SK-MEL-5 (cell line): ENCODE data around the gene CACUL1. TPM values are rescaled to one million over a fixed set of nuclear protein-coding genes. Genes with fewer than 3 reads are reported as not detected.
"Not testable (repeated sequence)": the region's sequence is repeated elsewhere in the genome, so short reads cannot be mapped to it uniquely, and the experiment has no call there.

Experiments used
- DNase-seq: peaks from one replicate; pipeline ENCODE4 v3.0.0-alpha.2; 2016; ENCODE audit warnings: low read depth, low spot score
- in situ Hi-C: cut with HindIII; loops from 2 replicates; pipeline ENCODE4 v1.10.0; 2016; ENCODE audit warnings: low sequenced_read_pairs, high pct_unique_total_duplicates, low pct_unique_long_range_greater_than_20kb
- total RNA-seq: library from RNA; depleted of rRNA; stranded (reverse); fragments of >200 nt; shearing (Covaris generic); gene quantifications from 2 replicates; pipeline ENCODE4 v1.2.3, GENCODE V29; 2014

The CACUL1 gene
- total RNA-seq, 1 experiment from 2014 or later = 31.9 TPM

GRCh38 chr10:118670472-118671124 lies 84.2 kb downstream of the CACUL1 start:
- DNase-seq = no peak
- in situ Hi-C loops = no loop called here

DNA sequence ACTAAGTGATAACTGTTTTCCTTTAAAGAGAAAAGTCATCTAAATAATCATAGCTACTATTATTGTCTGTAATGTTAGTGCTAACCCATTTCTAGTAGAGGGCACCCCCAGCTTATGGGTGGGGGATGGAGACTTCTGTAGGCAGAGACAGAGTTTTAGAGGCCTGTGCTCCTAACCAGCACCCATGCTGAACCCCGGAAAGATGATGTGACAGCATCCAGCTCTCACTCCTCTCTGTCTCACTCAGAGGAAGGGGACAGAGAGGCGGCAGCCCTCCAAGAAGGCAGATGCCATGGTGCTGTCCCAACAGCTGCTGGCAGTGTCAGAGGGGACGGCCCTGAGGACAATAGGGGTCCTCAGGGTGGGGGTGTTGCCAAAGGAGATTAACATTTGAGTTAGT lies 84.9 kb downstream of the CACUL1 start:
- in situ Hi-C loops = no loop called here
- DNase-seq = no peak

- in situ Hi-C loops = no loop called here
- DNase-seq = no peak
These were observed 85.6 kb downstream of the CACUL1 start for GRCh38 chr10:118669020-118669791.

GRCh38 chr10:118668228-118668952 lies 86.4 kb downstream of the CACUL1 start:
- DNase-seq = no peak
- in situ Hi-C loops = no loop called here

- in situ Hi-C loops = no loop called here
- DNase-seq = no peak
These were observed 87.0 kb downstream of the CACUL1 start for GRCh38 chr10:118667732-118668131.

GRCh38 chr10:118666350-118666749 lies 88.4 kb downstream of the CACUL1 start:
- DNase-seq = no peak
- in situ Hi-C loops = no loop called here

DNA sequence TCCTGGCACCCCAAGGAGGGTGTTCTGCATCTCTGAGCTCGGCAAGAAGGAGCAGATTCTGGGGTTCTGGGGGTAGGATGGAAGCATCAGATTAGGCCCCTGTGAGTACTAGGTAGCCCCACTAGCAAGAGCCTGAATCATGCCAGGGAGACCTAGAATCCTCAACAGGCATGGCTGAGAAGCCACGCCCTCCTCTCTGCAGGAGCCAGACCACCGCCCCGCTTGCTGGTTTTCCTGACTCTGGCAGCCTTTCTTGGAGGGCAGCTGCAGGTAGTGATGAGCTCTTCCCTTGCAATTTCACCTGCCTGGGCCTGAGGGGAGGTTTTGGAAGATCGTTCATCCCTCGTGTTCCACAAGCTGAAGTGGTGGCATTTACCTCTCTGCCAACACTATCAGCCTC lies 90.4 kb downstream of the CACUL1 start:
- in situ Hi-C loops = no loop called here

DNA sequence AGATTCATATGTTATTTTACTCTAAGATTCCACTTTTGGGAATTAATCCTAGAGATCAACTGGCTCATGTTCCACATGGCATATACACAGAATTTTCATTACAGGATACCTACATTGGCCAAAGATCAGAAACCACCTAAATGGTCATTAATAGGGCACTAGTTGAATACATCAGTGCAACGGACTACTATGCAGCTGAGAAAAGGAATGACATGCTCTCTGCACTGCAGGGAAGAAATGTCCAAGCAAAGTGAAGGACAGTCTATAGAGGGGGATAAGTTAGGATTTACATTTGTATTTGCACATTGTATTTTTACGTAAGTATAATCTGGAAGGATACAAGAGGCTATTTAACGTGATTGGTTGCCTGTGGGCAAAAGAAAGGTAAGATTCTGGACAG lies 91.6 kb downstream of the CACUL1 start:
- in situ Hi-C loops = no loop called here
- no peak for DNase-seq

More for the DNA sequence above, 90.4 kb downstream of the CACUL1 start:
- DNase-seq = no peak

DNA sequence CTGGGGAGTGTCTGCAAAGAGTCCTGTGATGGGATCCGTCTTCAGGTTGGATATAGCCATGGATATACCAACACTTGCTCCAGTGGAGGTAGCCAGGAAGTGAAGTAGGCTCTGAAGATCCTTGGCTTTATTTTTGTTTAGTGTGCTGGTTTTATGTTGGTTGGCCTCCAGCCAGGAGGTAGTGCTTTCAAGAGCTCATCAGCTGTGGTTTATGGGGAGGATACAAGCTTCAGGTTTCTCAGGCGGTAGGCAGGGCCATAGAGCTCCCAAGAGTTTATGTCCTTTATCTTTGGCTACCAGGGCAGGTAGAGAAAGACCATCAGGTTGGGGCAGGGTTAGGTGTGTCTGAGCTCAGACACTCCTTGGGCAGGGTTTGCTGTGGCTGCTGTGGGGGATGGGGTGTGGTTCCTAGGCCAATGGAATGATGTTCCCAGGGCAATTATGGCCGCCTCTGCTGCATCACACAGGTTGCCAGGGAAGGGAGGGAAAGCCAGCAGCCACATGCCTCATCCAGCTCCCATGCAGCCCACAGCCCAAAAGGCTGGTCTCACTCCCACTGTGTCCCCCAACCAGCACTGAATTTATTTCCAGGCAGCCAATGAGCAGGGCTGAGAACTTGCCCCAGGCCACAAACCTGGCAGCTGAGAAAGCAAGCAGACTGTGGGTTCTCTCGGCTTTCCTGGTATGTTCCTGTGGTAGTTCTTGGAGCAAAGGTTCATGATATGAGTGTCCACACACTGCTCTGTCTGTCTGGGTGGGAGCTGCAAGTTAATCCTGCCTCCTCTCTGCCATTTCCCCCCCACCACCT lies 92.3 kb downstream of the CACUL1 start:
- DNase-seq = no peak
- in situ Hi-C loops = no loop called here

DNA sequence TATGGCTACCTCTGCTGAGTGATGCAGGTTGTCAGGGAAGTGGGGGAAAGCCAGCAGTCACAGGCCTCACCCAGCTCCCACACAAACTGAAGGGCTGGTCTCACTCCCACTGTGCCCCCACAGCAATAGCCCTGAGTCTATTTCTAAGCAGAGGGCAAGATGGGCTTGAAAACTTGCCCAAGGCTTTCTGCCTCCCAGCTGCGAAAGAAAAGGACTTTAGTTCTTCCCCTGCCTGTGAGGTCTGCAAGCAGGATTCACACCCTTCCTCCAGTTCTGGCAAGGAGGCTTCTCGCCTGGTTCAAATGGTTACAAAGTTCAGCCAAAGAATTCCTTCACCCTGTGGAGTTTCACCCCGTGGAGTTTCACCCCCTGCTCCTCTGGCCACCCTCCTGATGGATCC lies 96.0 kb downstream of the CACUL1 start:
- in situ Hi-C loops = no loop called here
- DNase-seq = no peak

DNA sequence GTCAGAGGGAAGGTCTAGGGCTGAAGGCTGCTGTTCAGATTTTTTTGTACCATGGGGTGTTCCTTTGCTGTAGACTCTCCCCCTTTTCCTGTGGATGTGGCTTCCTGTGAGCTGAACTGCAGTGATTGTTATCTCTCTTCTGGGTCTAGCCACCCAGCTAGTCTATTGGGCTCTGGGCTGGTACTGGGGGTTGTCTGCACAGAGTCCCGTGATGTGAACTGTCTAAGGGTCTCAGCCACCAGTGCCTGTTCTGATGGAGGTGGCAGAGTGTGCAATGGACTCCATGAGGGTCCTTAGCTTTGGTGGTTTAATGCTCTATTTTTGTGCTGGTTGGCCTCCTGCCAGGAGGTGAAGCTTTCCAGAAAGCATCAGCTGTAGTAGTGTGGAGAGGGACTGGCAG lies 96.6 kb downstream of the CACUL1 start:
- DNase-seq, in situ Hi-C loops: not testable (repeated sequence)

DNA sequence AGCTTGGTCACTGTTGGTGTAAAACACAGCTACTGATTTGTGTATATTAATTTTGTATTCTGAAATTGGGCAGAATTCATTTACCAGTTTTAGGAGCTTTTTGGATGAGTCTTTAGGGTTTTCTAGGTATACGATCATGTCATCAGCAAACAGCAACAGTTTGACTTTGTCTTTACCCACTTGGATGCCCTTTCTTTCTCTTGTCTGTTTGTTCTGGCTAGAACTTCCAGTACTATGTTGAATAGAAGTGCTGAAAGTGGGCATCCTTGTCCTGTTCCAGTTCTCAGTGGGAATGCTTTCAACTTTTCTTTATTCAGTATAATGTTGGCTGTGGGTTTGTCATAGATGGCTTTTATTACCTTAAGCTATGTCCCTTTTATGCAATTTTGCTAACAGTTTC lies 109.5 kb downstream of the CACUL1 start:
- in situ Hi-C loops, DNase-seq: not testable (repeated sequence)

GRCh38 chr10:118642228-118642627 lies 112.5 kb downstream of the CACUL1 start:
- in situ Hi-C loops = no loop called here
- DNase-seq = no peak

DNA sequence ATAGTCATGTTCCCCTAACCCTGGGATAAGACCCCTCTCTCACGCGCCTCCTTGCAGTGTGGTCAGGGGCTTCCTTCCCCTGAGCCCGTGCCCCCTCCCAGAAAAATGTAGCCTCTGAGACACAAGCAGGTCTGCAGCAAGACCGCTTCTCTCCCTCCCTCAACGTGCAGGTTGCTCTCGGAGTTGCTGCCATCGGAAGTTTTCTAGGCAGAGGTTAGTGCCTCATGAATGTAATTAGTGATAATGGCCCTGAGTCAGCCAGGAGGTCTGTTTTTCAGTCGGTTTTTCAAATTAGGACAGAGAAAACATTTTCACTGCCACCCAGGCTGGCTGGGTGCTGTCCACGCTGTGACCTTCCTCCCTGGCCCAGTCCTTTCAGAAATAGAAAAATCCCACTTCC lies 116.1 kb downstream of the CACUL1 start:
- DNase-seq = no peak
- in situ Hi-C loops = no loop called here

DNA sequence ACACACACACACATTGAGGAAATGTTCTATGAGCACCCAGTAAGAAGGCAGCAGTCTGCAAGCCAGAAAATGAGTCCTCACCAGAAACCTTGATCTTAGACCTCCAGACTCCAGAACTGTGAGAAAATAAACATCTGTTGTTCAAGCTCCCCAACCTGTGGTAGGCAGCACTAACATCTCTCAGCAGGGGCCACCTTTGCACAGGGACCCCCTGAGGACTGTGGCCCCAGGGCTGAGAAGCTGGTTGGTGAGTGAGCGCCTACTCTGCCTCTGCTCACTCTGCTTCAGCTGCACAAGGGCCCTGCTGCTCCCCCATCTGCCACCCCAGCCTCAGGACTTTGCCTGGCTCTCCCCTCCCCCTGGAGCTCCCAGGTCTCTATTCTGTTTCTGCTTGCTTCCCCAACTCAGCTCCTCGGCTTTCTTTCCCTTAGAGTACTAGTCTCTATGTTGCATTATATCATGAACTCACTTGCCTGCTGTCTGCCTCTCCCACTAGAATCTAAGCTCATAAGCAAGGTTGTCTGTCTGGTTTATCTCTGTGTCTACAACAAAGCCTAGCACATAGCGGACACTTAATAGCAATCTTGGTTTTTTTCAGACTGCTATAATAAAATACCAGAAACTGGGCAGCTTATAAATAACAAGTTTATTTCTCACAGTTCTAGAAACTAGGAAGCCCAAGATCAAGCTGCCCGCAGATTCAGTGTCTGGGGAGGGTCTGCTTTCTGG lies 118.9 kb downstream of the CACUL1 start:
- no peak for DNase-seq
- in situ Hi-C loops = no loop called here

GRCh38 chr10:118633786-118634185 lies 121.0 kb downstream of the CACUL1 start:
- DNase-seq = no peak
- in situ Hi-C loops = no loop called here

- no peak for DNase-seq
- in situ Hi-C loops = no loop called here
These were observed 125.6 kb downstream of the CACUL1 start for GRCh38 chr10:118629211-118629610.
